ENCODE data around the gene ZNF585A.
"Not testable (repeated sequence)": the region's sequence is repeated elsewhere in the genome, so short reads cannot be mapped to it uniquely, and the experiment has no call there.

Gene ZNF585A

GRCh38 chr19:37160153-37160552 lies 12.3 kb downstream of the ZNF585A start:
- no peak for DNase-seq
- H2BK15ac ChIP-seq (replicated peaks; ENCODE audit: low read depth), result no peak overlapping the region
- H4K8ac ChIP-seq (ENCODE audit: low read depth, low read length), result no peak overlapping the region
- H3K27ac ChIP-seq (ENCODE audit: low read depth, low read length), result no peak overlapping the region
- no peak overlapping the region for H3K23ac ChIP-seq (ENCODE audit: low read length)
- no peaks in the 10 kb centered on the region for H3K27me3 ChIP-seq (ENCODE audit: insufficient read depth, low read length, poor library complexity)
- H2BK5ac ChIP-seq (ENCODE audit: low read length), result no peak overlapping the region
- no peak overlapping the region for H3K4me2 ChIP-seq (ENCODE audit: low read length)
- no peaks in the 10 kb centered on the region for H3K79me2 ChIP-seq (ENCODE audit: control insufficient read depth, insufficient read depth, low read length)
- H3K4me1 ChIP-seq (ENCODE audit: control insufficient read depth, low read depth, low read length), result no peaks in the 10 kb centered on the region
- no peak overlapping the region for H3K4me3 ChIP-seq (ENCODE audit: low read length)
- H3K79me1 ChIP-seq (ENCODE audit: low read length), result no peaks in the 10 kb centered on the region
- WGBS (ENCODE audit: extremely low coverage, insufficient coverage, low lambda C conversion rate), result no CpG with 5 or more reads among the region's 1 CpG
- H3K18ac ChIP-seq (ENCODE audit: low read length), result no peak overlapping the region
- no peak overlapping the region for H3K4ac ChIP-seq (ENCODE audit: low read depth, low read length)
- H2BK120ac ChIP-seq (ENCODE audit: low read depth, low read length), result no peak overlapping the region
- no peak overlapping the region for H4K5ac ChIP-seq (ENCODE audit: low read length)
- H3K9ac ChIP-seq (ENCODE audit: low read length), result no peak overlapping the region
- no peak overlapping the region for H2AK5ac ChIP-seq (ENCODE audit: low read length)
- no peak overlapping the region for H3K56ac ChIP-seq (ENCODE audit: low read length)
- H3K36me3 ChIP-seq (ENCODE audit: control insufficient read depth, insufficient read depth, low read length), result no peaks in the 10 kb centered on the region

GRCh38 chr19:37148214-37148613 lies 24.3 kb downstream of the ZNF585A start:
- Histone ChIP-seq H3K23ac (ENCODE audit: low read length) (no peak overlapping the region), H3K4me1 (ENCODE audit: control insufficient read depth, low read depth, low read length) (no peaks in the 10 kb centered on the region), H3K79me2 (ENCODE audit: control insufficient read depth, insufficient read depth, low read length) (no peaks in the 10 kb centered on the region), H3K4ac (ENCODE audit: low read depth, low read length) (no peak overlapping the region), H3K56ac (ENCODE audit: low read length) (no peak overlapping the region), H3K27ac (ENCODE audit: low read depth, low read length) (no peak overlapping the region), H3K36me3 (ENCODE audit: control insufficient read depth, insufficient read depth, low read length) (peaks cover 3% of the 10 kb centered on the region), H3K27me3 (ENCODE audit: insufficient read depth, low read length, poor library complexity) (no peaks in the 10 kb centered on the region), H2BK5ac (ENCODE audit: low read length) (no peak overlapping the region), H2BK120ac (ENCODE audit: low read depth, low read length) (no peak overlapping the region), H3K4me3 (ENCODE audit: low read length) (no peak overlapping the region), H3K4me2 (ENCODE audit: low read length) (no peak overlapping the region), H4K5ac (ENCODE audit: low read length) (no peak overlapping the region), H2BK15ac (replicated peaks; ENCODE audit: low read depth) (no peak overlapping the region), H3K18ac (ENCODE audit: low read length) (no peak overlapping the region), H4K8ac (ENCODE audit: low read depth, low read length) (no peak overlapping the region), H3K79me1 (ENCODE audit: low read length) (no peaks in the 10 kb centered on the region), H3K9ac (ENCODE audit: low read length) (no peak overlapping the region), H2AK5ac (ENCODE audit: low read length) (no peak overlapping the region)
- no peak for DNase-seq
- no CpG with 5 or more reads among the region's 3 CpGs for WGBS (ENCODE audit: extremely low coverage, insufficient coverage, low lambda C conversion rate)

GRCh38 chr19:37136111-37136510 lies 36.4 kb downstream of the ZNF585A start:
- Histone ChIP-seq H2BK120ac (ENCODE audit: low read depth, low read length) (no peak overlapping the region), H3K27ac (ENCODE audit: low read depth, low read length) (no peak overlapping the region), H3K27me3 (ENCODE audit: insufficient read depth, low read length, poor library complexity) (no peaks in the 10 kb centered on the region), H3K18ac (ENCODE audit: low read length) (no peak overlapping the region), H3K79me1 (ENCODE audit: low read length) (no peaks in the 10 kb centered on the region), H3K4me3 (ENCODE audit: low read length) (no peak overlapping the region), H4K5ac (ENCODE audit: low read length) (no peak overlapping the region), H3K4me1 (ENCODE audit: control insufficient read depth, low read depth, low read length) (no peaks in the 10 kb centered on the region), H3K36me3 (ENCODE audit: control insufficient read depth, insufficient read depth, low read length) (no peaks in the 10 kb centered on the region), H3K4me2 (ENCODE audit: low read length) (no peak overlapping the region), H3K9ac (ENCODE audit: low read length) (no peak overlapping the region), H2AK5ac (ENCODE audit: low read length) (no peak overlapping the region), H2BK15ac (replicated peaks; ENCODE audit: low read depth) (no peak overlapping the region), H3K56ac (ENCODE audit: low read length) (no peak overlapping the region), H2BK5ac (ENCODE audit: low read length) (no peak overlapping the region), H4K8ac (ENCODE audit: low read depth, low read length) (no peak overlapping the region), H3K23ac (ENCODE audit: low read length) (no peak overlapping the region), H3K4ac (ENCODE audit: low read depth, low read length) (no peak overlapping the region), H3K79me2 (ENCODE audit: control insufficient read depth, insufficient read depth, low read length) (no peaks in the 10 kb centered on the region)
- no CpG with 5 or more reads among the region's 1 CpG for WGBS (ENCODE audit: extremely low coverage, insufficient coverage, low lambda C conversion rate)
- DNase-seq, result no peak

- Histone ChIP-seq H4K5ac (ENCODE audit: low read length) (no peak overlapping the region), H3K18ac (ENCODE audit: low read length) (no peak overlapping the region), H2AK5ac (ENCODE audit: low read length) (no peak overlapping the region), H3K27ac (ENCODE audit: low read depth, low read length) (no peak overlapping the region), H2BK5ac (ENCODE audit: low read length) (no peak overlapping the region), H3K4me2 (ENCODE audit: low read length) (no peak overlapping the region), H2BK120ac (ENCODE audit: low read depth, low read length) (no peak overlapping the region), H3K79me1 (ENCODE audit: low read length) (no peaks in the 10 kb centered on the region), H3K36me3 (ENCODE audit: control insufficient read depth, insufficient read depth, low read length) (peaks cover 2% of the 10 kb centered on the region), H3K27me3 (ENCODE audit: insufficient read depth, low read length, poor library complexity) (no peaks in the 10 kb centered on the region), H4K8ac (ENCODE audit: low read depth, low read length) (no peak overlapping the region), H3K4me3 (ENCODE audit: low read length) (no peak overlapping the region), H3K23ac (ENCODE audit: low read length) (no peak overlapping the region), H3K4me1 (ENCODE audit: control insufficient read depth, low read depth, low read length) (no peaks in the 10 kb centered on the region), H3K56ac (ENCODE audit: low read length) (no peak overlapping the region), H2BK15ac (replicated peaks; ENCODE audit: low read depth) (no peak overlapping the region), H3K9ac (ENCODE audit: low read length) (no peak overlapping the region), H3K79me2 (ENCODE audit: control insufficient read depth, insufficient read depth, low read length) (no peaks in the 10 kb centered on the region), H3K4ac (ENCODE audit: low read depth, low read length) (no peak overlapping the region)
- DNase-seq, result peak; percentile 15
- no CpG with 5 or more reads among the region's 3 CpGs for WGBS (ENCODE audit: extremely low coverage, insufficient coverage, low lambda C conversion rate)
Observed at GRCh38 chr19:37128821-37129177, 43.7 kb downstream of the ZNF585A start.

GRCh38 chr19:37127999-37128820 lies 44.3 kb downstream of the ZNF585A start:
- Histone ChIP-seq H3K9ac (ENCODE audit: low read length) (no peak overlapping the region), H4K8ac (ENCODE audit: low read depth, low read length) (no peak overlapping the region), H2BK120ac (ENCODE audit: low read depth, low read length) (no peak overlapping the region), H2BK5ac (ENCODE audit: low read length) (no peak overlapping the region), H4K5ac (ENCODE audit: low read length) (no peak overlapping the region), H3K79me1 (ENCODE audit: low read length) (no peaks in the 10 kb centered on the region), H3K4me2 (ENCODE audit: low read length) (no peak overlapping the region), H3K4ac (ENCODE audit: low read depth, low read length) (no peak overlapping the region), H3K27ac (ENCODE audit: low read depth, low read length) (no peak overlapping the region), H2BK15ac (replicated peaks; ENCODE audit: low read depth) (no peak overlapping the region), H3K27me3 (ENCODE audit: insufficient read depth, low read length, poor library complexity) (no peaks in the 10 kb centered on the region), H3K4me3 (ENCODE audit: low read length) (peak overlapping the region; percentile 18), H3K79me2 (ENCODE audit: control insufficient read depth, insufficient read depth, low read length) (no peaks in the 10 kb centered on the region), H3K36me3 (ENCODE audit: control insufficient read depth, insufficient read depth, low read length) (peaks cover 2% of the 10 kb centered on the region), H3K4me1 (ENCODE audit: control insufficient read depth, low read depth, low read length) (no peaks in the 10 kb centered on the region), H2AK5ac (ENCODE audit: low read length) (no peak overlapping the region), H3K56ac (ENCODE audit: low read length) (no peak overlapping the region), H3K18ac (ENCODE audit: low read length) (no peak overlapping the region), H3K23ac (ENCODE audit: low read length) (no peak overlapping the region)
- peak; percentile 25 for DNase-seq
- WGBS (ENCODE audit: extremely low coverage, insufficient coverage, low lambda C conversion rate), result no CpG with 5 or more reads among the region's 12 CpGs

- not testable (repeated sequence) for H4K8ac ChIP-seq (ENCODE audit: low read depth, low read length); H3K27me3 ChIP-seq (ENCODE audit: insufficient read depth, low read length, poor library complexity); H3K9ac ChIP-seq (ENCODE audit: low read length); H4K5ac ChIP-seq (ENCODE audit: low read length); H3K18ac ChIP-seq (ENCODE audit: low read length); H3K4me1 ChIP-seq (ENCODE audit: control insufficient read depth, low read depth, low read length); H2BK120ac ChIP-seq (ENCODE audit: low read depth, low read length); H3K4me2 ChIP-seq (ENCODE audit: low read length); H3K79me2 ChIP-seq (ENCODE audit: control insufficient read depth, insufficient read depth, low read length); H2BK5ac ChIP-seq (ENCODE audit: low read length); H2AK5ac ChIP-seq (ENCODE audit: low read length); H3K4me3 ChIP-seq (ENCODE audit: low read length); H3K4ac ChIP-seq (ENCODE audit: low read depth, low read length); H3K36me3 ChIP-seq (ENCODE audit: control insufficient read depth, insufficient read depth, low read length); H3K23ac ChIP-seq (ENCODE audit: low read length); H3K27ac ChIP-seq (ENCODE audit: low read depth, low read length); H2BK15ac ChIP-seq (replicated peaks; ENCODE audit: low read depth); H3K79me1 ChIP-seq (ENCODE audit: low read length); H3K56ac ChIP-seq (ENCODE audit: low read length); DNase-seq
- WGBS (ENCODE audit: extremely low coverage, insufficient coverage, low lambda C conversion rate), result no CpG with 5 or more reads among the region's 3 CpGs
Observed at GRCh38 chr19:37122093-37122492, 50.4 kb downstream of the ZNF585A start.

Measured in mesendoderm (in vitro differentiated cells).